H54 (cell line): Measurements from ENCODE around the gene CHMP4A.

Experiments
- DNase-seq: peaks from one replicate; pipeline ENCODE4 v3.0.0; 2011; ENCODE audit warnings: low spot score, mixed read lengths; ENCODE audit not compliant: insufficient read length
- FAIRE-seq: peaks from 3 replicates; lab custom pipeline; 2011; peaks lifted over from hg19 to GRCh38; lab: Jason Lieb, UNC
- POLR2A ChIP-seq: IDR thresholded peaks from 2 replicates; pipeline ENCODE4 v1.6.1; 2011; ENCODE audit warnings: low read depth, mild to moderate bottlenecking, low read length

CHMP4A gene

GRCh38 chr14:24186831-24187538 lies 26.3 kb downstream of the CHMP4A start:
- FAIRE-seq (no peak), DNase-seq (no peak)
- no peak for TF ChIP-seq POLR2A

GRCh38 chr14:24185741-24186140 lies 27.5 kb downstream of the CHMP4A start:
- DNase-seq = no peak
- no peak for FAIRE-seq
- TF ChIP-seq POLR2A = no peak

- DNase-seq = no peak
- FAIRE-seq = no peak
- no peak for TF ChIP-seq POLR2A
Observed at GRCh38 chr14:24185026-24185425, 28.3 kb downstream of the CHMP4A start.

- TF ChIP-seq POLR2A = no peak
- DNase-seq (no peak), FAIRE-seq (no peak)
Observed at GRCh38 chr14:24184104-24184970, 29.0 kb downstream of the CHMP4A start.

GRCh38 chr14:24183014-24183481 lies 30.2 kb downstream of the CHMP4A start:
- DNase-seq (no peak), FAIRE-seq (no peak)
- TF ChIP-seq POLR2A = no peak

GRCh38 chr14:24182110-24182882 lies 31.0 kb downstream of the CHMP4A start:
- no peak for TF ChIP-seq POLR2A
- DNase-seq (no peak), FAIRE-seq (no peak)

- DNase-seq = no peak
- no peak for FAIRE-seq
- no peak for TF ChIP-seq POLR2A
Observed at GRCh38 chr14:24181371-24182077, 31.8 kb downstream of the CHMP4A start.

- FAIRE-seq (no peak), DNase-seq (no peak)
- no peak for TF ChIP-seq POLR2A
Observed at GRCh38 chr14:24179961-24180796, 33.1 kb downstream of the CHMP4A start.

GRCh38 chr14:24179294-24179960 lies 33.9 kb downstream of the CHMP4A start:
- DNase-seq (no peak), FAIRE-seq (no peak)

GRCh38 chr14:24178399-24179178 lies 34.7 kb downstream of the CHMP4A start:
- TF ChIP-seq POLR2A = no peak
- no peak for FAIRE-seq
- no peak for DNase-seq

More at GRCh38 chr14:24179294-24179960, 33.9 kb downstream of the CHMP4A start:
- no peak for TF ChIP-seq POLR2A

GRCh38 chr14:24177891-24178290 lies 35.4 kb downstream of the CHMP4A start:
- FAIRE-seq = no peak
- TF ChIP-seq POLR2A = no peak

More at GRCh38 chr14:24177891-24178290, 35.4 kb downstream of the CHMP4A start:
- DNase-seq = no peak
